DND-41 (cell line): ENCODE results near the gene FBXW12.

Experiments used
- EZH2 ChIP-seq: IDR thresholded peaks from 3 replicates; pipeline ENCODE4 v1.6.1; 2012; ENCODE audit warnings: borderline replicate concordance, low read depth, mild to moderate bottlenecking, moderate library complexity, low read length, inconsistent platforms; ENCODE audit not compliant: severe bottlenecking
- TF ChIP-seq, protein P1 (sequence below): IDR thresholded peaks from 2 replicates; pipeline ENCODE4 v1.5.1; 2012; ENCODE audit warnings: borderline replicate concordance, low read length, moderate library complexity, mild to moderate bottlenecking; ENCODE audit not compliant: poor library complexity, severe bottlenecking; ENCODE audit errors: extremely low read depth

- TF ChIP-seq, protein P1, sequence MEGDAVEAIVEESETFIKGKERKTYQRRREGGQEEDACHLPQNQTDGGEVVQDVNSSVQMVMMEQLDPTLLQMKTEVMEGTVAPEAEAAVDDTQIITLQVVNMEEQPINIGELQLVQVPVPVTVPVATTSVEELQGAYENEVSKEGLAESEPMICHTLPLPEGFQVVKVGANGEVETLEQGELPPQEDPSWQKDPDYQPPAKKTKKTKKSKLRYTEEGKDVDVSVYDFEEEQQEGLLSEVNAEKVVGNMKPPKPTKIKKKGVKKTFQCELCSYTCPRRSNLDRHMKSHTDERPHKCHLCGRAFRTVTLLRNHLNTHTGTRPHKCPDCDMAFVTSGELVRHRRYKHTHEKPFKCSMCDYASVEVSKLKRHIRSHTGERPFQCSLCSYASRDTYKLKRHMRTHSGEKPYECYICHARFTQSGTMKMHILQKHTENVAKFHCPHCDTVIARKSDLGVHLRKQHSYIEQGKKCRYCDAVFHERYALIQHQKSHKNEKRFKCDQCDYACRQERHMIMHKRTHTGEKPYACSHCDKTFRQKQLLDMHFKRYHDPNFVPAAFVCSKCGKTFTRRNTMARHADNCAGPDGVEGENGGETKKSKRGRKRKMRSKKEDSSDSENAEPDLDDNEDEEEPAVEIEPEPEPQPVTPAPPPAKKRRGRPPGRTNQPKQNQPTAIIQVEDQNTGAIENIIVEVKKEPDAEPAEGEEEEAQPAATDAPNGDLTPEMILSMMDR, result no peak
- no peak for TF ChIP-seq EZH2
Measured at GRCh38 chr3:48433472-48434118, 61.6 kb downstream of the FBXW12 start.
